ENCODE measurements around the gene TSPAN14. TPM values are rescaled to one million over a fixed set of nuclear protein-coding genes. Genes with fewer than 3 reads are reported as not detected.
A peak's percentile ranks its signal among the peaks of the same experiment; 100 is the strongest.

Gene TSPAN14
- total RNA-seq, 3 donors from 2014 or later: 52.8 to 76.8 (median 74.8) TPM

DNA sequence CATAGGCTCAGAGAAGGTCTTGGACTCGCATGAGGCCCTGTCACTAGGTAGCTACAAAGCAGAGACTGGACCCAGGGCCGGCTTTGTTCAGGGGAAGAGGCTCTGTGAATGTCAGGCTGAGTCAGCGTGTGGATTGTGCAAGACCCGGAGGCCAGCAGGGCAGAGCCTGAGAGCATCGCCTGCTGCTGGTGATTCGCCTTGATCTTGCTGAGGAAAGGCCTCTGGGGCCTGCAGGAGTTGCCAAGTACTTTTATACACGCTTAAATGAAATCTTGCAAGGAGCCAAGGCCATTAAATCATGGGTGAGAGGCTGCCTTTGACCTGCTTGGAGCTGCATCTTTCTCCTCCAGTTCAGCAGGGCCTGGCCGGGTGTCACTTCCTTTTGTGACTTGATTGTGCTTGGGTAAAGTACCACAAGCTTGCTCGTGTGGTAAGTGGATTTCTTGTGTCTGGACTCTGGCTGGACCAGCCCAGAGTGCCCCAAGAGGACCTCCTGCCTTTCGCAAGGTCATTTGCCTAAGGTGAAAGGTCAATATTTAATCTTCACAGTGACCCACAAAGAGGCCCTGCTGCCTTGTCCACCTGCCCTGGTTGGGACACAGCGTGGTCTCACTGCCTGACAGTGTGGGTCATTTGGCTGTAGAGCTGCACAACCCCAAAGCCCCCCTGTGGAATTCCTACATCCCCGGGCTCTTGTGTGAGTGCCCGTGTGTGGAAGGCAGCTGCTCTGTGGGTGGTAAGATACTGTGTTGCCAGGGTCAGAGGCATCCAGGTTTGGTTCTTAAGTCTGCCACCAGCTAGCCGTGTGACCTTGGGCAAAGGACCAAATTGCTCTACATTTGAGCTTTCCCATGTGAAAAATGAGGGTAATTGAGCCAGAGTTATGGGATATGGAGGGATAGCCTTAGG, 45.0 kb downstream of the TSPAN14 start:
- peaks cover 27 to 45% of the 10 kb centered on the region in 2 donors for H3K4me1 ChIP-seq
- peak overlapping the region in 1 of 3 donors; percentile 36 for H3K4me3 ChIP-seq
- DNase-seq (ENCODE audit: low spot score in 2 of 2): peak; percentile 84 to 90
- H3K9me3 ChIP-seq: no peaks in the 10 kb centered on the region
- TF ChIP-seq POLR2AphosphoS5 (IDR thresholded peaks at IDR 0.05) (peak; percentile 87 to 99 (median 96)), CTCF (IDR thresholded peaks at IDR 0.05) (no peak), POLR2A (IDR thresholded peaks at IDR 0.05) (no peak)
- H3K27ac ChIP-seq: peak overlapping the region; percentile 92 to 96
- H3K27me3 ChIP-seq: no peaks in the 10 kb centered on the region
- intact Hi-C loops (cut with DNase I; ENCODE audit: low total_unique reads): no loop called here
- no peaks in the 10 kb centered on the region for H3K36me3 ChIP-seq

- DNase-seq (ENCODE audit: low spot score in 2 of 2): no peak
- TF ChIP-seq POLR2AphosphoS5 (IDR thresholded peaks at IDR 0.05) (no peak), CTCF (IDR thresholded peaks at IDR 0.05) (peak in 2 of 3 donors; percentile 6 to 14)
- H3K4me1 ChIP-seq: peaks cover 41 to 60% of the 10 kb centered on the region in 2 donors
- intact Hi-C loops (cut with DNase I; ENCODE audit: low total_unique reads): loop anchor here (5.0 kb wide), 1 partner anchor 38 kb away; no protein-coding TSS in a partner anchor
- H3K36me3 ChIP-seq: no peaks in the 10 kb centered on the region
- H3K27ac ChIP-seq: peak overlapping the region; percentile 92 to 96
- H3K4me3 ChIP-seq: no peak overlapping the region
- H3K9me3 ChIP-seq: no peaks in the 10 kb centered on the region
- H3K27me3 ChIP-seq: no peaks in the 10 kb centered on the region
These were observed 46.7 kb downstream of the TSPAN14 start for GRCh38 chr10:80500572-80501380.

GRCh38 chr10:80501381-80501912, 47.3 kb downstream of the TSPAN14 start:
- no peak for TF ChIP-seq CTCF (IDR thresholded peaks at IDR 0.05)
- no peak for TF ChIP-seq POLR2A (IDR thresholded peaks at IDR 0.05)
- no peak for TF ChIP-seq POLR2AphosphoS5 (IDR thresholded peaks at IDR 0.05)
- Histone ChIP-seq H3K9me3 (no peaks in the 10 kb centered on the region), H3K27ac (peak overlapping the region; percentile 89 to 92), H3K4me1 (peaks cover 44 to 64% of the 10 kb centered on the region in 2 donors), H3K4me3 (no peak overlapping the region), H3K36me3 (no peaks in the 10 kb centered on the region), H3K27me3 (no peaks in the 10 kb centered on the region)
- intact Hi-C loops (cut with DNase I; ENCODE audit: low total_unique reads): loop anchor here (5.0 kb wide), 1 partner anchor 39 kb away; no protein-coding TSS in a partner anchor
- DNase-seq (ENCODE audit: low spot score in 2 of 2): no peak

- Histone ChIP-seq H3K4me3 (no peak overlapping the region), H3K36me3 (no peaks in the 10 kb centered on the region), H3K4me1 (peaks cover 44 to 62% of the 10 kb centered on the region in 2 donors), H3K27ac (peak overlapping the region; percentile 89 to 92), H3K27me3 (no peaks in the 10 kb centered on the region), H3K9me3 (no peaks in the 10 kb centered on the region)
- DNase-seq (ENCODE audit: low spot score in 2 of 2): no peak
- intact Hi-C loops (cut with DNase I; ENCODE audit: low total_unique reads): loop anchor here (5.0 kb wide), 1 partner anchor 40 kb away; no protein-coding TSS in a partner anchor
- TF ChIP-seq CTCF (IDR thresholded peaks at IDR 0.05) (no peak), POLR2AphosphoS5 (IDR thresholded peaks at IDR 0.05) (no peak), POLR2A (IDR thresholded peaks at IDR 0.05) (no peak)
These were observed 47.9 kb downstream of the TSPAN14 start for GRCh38 chr10:80501913-80502521.
